ENCODE data around the gene ADAMTS7. TPM values are rescaled to one million over a fixed set of nuclear protein-coding genes. Genes with fewer than 3 reads are reported as not detected.

ADAMTS7 gene
- total RNA-seq, 1 donor = 7.5 TPM

DNA sequence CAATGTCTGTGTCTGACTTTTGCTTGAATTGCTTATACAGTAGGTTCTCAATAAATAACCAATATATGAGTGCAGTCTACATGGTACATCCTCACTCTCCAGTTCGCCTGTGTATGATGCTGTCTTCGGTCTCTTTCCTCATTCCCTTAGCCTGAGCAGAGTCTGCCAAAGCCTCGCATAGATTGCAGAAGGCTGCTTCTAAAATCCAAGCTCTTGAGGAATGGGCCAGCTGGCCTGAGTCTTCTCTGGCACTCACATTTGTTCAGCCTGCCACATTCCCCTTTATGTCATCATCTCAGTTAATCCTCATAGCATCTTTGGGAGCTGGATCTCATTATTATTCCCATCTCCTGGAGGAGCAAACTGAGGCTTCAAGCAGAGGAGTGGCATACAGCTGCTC lies 27.2 kb upstream of the ADAMTS7 start:
- DNase-seq (ENCODE audit: low read depth) = peak; percentile 84

GRCh38 chr15:78837543-78837942 lies 26.3 kb upstream of the ADAMTS7 start:
- DNase-seq (ENCODE audit: low read depth) = no peak
- no peak overlapping the region for H3K4me3 ChIP-seq (ENCODE audit: low read depth, low read length)
- TF ChIP-seq CTCF (IDR thresholded peaks at IDR 0.05; ENCODE audit: insufficient read depth, low read length) = no peak

More for the DNA sequence above, 27.2 kb upstream of the ADAMTS7 start:
- TF ChIP-seq CTCF (IDR thresholded peaks at IDR 0.05; ENCODE audit: insufficient read depth, low read length) = no peak
- H3K4me3 ChIP-seq (ENCODE audit: low read depth, low read length) = no peak overlapping the region

DNA sequence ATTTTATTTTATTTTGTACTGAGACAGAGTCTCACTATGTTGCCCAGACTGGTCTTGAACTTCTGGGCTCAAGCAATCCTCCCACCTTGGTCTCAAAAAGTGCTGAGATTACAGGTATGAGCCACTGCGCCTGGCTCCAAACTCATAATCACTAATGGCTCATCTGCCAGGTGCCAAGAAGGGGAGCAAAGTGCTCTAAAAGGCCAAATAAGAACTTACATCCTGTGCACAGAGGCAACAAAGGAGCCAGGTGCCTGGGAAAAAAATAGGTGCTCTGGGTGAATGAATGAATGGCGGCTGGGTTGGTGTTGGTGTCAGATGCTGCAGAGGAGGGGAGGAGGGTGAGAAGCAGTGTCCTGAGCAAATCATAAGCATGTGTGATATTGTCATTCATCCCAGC lies 25.9 kb upstream of the ADAMTS7 start:
- TF ChIP-seq CTCF (IDR thresholded peaks at IDR 0.05; ENCODE audit: insufficient read depth, low read length) = no peak
- no peak overlapping the region for H3K4me3 ChIP-seq (ENCODE audit: low read depth, low read length)
- no peak for DNase-seq (ENCODE audit: low read depth)

DNA sequence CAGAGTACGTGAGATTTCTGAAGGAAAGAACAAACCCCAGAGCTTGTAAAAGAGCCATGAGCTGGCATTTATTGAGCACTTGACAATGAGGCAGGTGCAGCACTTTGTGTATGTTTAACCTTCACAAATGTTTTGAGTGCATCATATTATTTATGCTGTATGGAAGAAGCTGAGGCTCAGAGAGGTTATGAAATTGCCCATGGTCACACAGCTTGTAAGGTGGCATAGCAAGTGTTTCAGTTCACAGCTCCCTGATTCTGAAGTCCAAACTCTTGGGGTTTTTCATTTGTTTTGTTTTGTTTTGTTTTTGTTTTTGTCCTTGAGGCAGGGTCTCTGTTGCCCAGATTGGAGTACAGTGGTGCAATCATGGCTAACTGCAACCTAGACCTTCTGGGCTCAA lies 25.1 kb upstream of the ADAMTS7 start:
- no peak for TF ChIP-seq CTCF (IDR thresholded peaks at IDR 0.05; ENCODE audit: insufficient read depth, low read length)
- DNase-seq (ENCODE audit: low read depth) = no peak
- no peak overlapping the region for H3K4me3 ChIP-seq (ENCODE audit: low read depth, low read length)

DNA sequence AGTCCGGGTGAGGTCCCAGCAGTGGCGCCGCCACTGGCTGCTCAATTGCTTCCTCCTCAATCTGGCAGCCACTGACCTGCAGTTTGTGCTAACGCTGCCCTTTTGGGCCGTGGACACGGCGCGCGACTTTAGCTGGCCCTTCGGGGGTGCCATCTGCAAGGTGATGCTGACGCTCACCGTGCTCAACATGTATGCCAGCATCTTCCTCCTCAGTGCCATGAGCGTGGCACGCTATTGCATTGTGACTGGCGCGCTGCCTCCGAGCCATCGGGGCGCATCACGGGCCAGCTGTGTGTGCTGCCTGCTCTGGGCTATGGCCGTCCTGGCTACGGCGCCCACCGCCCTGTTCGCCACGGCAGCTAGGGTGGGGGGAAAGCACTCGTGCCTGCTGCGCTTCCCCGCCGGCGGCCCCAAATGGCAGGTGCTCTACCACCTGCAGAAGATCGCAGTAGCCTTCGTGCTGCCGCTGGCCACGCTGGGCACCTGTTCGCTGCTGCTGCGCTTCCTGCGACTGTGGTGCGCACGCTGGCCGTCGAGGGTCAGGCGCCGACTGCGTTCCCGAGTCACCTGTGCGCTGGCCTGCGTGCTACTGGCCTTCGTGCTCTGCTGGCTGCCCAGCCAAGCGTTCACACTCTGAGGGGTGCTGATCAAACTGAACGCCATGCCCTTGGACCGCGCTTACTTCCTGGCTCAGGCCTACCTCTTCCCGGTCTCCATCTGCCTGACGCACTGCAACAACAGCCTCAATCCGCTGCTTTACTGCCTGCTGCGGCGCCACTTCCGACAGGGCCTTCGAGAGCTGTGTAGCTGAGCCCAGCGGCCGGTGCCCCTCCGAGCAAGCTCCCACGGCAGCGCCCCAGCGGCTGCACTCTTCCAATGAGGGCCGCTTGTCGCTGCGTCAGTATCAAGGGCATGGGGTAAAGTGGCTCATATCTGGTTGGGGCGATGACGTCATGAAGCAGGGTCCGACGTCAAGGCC lies 20.3 kb upstream of the ADAMTS7 start:
- no peak for DNase-seq (ENCODE audit: low read depth)
- TF ChIP-seq CTCF (IDR thresholded peaks at IDR 0.05; ENCODE audit: insufficient read depth, low read length) = no peak
- H3K4me3 ChIP-seq (ENCODE audit: low read depth, low read length) = no peak overlapping the region

GRCh38 chr15:78830514-78831228 lies 19.4 kb upstream of the ADAMTS7 start:
- DNase-seq (ENCODE audit: low read depth) = no peak
- no peak for TF ChIP-seq CTCF (IDR thresholded peaks at IDR 0.05; ENCODE audit: insufficient read depth, low read length)
- no peak overlapping the region for H3K4me3 ChIP-seq (ENCODE audit: low read depth, low read length)
